GM12874 (cell line): ENCODE measurements around the gene BAG5.

Experiments
- TF ChIP-seq, protein P1 (sequence below): IDR thresholded peaks from 2 replicates; pipeline ENCODE4 v1.5.1; 2011; ENCODE audit warnings: low read depth, mild to moderate bottlenecking, control low read depth, low read length, moderate library complexity; ENCODE audit not compliant: insufficient read depth

The BAG5 gene

DNA sequence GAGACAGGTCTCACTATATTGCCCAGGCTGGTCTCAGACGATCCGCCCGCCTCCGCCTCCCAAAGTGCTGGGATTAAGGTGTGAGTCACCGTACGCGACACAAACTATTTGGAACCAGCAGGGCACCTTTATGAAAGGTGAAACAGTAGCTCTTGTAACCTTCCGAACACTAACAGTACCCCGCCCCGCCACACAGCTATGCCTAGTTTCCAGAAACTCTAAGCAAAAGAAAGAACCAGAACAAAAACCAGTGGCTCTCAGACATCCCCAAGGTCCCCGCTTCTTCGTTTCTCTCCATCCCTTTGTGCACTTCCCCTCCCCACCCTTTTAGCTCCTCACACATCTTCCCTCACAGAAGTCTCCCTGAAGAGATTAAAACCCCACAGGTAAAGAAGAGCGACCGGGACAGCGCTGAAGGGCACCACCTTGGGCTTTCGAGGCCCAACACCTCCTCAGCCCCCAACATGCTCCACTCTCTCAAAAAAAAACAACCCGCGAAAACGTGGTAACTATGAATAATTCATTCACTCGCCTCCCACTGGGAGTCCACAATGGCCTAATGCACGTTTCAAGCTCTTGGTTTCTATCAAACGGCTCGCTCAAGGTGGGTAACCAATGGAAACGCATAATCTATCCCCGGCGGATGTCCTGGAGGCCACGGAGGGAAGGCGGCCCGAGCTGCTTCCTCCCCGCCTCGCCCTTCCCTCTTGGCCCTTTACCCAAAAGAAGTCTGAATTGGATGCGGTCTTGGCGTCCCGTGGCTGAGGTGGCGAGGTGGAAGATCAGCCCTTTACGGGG lies 877 bp downstream of the BAG5 start:
- TF ChIP-seq, protein P1, sequence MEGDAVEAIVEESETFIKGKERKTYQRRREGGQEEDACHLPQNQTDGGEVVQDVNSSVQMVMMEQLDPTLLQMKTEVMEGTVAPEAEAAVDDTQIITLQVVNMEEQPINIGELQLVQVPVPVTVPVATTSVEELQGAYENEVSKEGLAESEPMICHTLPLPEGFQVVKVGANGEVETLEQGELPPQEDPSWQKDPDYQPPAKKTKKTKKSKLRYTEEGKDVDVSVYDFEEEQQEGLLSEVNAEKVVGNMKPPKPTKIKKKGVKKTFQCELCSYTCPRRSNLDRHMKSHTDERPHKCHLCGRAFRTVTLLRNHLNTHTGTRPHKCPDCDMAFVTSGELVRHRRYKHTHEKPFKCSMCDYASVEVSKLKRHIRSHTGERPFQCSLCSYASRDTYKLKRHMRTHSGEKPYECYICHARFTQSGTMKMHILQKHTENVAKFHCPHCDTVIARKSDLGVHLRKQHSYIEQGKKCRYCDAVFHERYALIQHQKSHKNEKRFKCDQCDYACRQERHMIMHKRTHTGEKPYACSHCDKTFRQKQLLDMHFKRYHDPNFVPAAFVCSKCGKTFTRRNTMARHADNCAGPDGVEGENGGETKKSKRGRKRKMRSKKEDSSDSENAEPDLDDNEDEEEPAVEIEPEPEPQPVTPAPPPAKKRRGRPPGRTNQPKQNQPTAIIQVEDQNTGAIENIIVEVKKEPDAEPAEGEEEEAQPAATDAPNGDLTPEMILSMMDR = no peak

DNA sequence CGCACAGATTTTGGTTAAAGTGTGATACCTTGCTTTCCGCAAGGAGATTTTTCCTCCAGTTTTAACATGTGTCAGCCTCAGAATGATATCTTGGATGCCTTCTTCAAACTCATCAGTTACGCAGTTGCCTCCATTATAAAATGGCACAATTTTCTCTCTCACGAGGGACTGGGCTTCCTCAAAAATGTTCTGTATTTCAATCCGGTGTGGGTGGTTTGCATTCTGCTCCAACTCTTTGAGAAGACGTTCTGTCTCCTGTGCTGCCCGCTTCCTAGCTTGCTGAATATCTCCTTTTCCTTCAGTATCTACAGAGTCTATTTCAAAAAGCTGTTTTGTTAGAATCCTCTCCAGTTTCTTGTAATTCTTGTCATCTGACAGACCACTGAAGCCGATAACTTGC lies 1.8 kb downstream of the BAG5 start:
- TF ChIP-seq, protein P1 = no peak

DNA sequence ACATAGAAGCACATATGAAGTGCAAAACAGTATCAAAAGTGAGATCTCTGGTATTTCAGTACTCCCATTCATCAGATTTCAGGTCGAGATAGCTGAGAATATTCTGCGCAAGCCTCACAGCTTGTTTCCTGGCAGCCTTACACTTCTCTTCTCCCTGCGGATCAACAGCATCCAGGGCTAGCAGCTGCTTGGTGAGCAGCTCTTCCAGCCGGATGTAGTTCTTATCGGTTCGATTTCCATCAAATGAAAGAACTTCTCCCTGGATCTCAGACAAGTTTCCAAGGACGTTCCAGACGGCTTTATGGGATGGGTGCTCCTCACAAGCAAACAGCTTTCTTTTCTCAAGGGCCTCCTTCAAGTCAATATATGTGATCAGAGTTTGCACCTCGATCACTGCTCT lies 2.7 kb downstream of the BAG5 start:
- TF ChIP-seq, protein P1 = no peak

DNA sequence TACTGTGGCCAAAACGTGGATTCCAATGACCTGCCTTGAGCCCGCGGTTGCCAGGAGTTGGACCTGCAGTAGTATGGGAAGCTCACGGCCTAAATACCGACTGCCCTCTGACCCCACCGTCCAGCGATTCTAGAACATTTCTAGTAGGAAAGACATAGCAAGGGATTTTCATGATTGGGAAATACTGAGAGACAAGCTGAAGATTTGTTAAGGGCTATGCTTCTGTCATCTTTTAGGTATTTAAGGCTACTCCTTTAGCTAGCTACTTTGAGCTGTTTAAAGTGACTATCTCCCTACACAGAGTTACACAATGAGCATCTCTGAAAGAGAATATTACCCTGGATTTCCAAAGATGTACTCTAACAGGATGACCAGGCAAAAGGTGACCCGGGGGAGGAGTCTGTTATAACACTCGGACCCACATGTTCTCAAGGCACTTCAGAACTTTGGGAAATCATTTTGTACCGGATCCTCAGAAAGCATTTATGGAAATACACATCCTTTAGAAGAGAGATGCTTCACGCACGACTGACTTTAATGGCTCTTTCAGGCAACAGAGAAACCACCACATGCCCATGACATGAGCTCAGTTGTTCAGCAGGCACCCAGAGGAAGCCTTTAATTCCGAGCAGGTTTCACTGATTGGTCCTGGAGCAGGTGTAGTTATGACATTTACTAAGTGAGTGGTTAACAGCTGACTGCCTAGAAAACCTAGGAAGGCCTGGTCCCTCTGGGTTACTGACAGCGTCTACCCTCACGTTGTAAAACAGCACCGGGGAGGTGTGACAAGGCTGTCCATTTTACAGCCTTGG lies 4.2 kb downstream of the BAG5 start:
- TF ChIP-seq, protein P1 = no peak

DNA sequence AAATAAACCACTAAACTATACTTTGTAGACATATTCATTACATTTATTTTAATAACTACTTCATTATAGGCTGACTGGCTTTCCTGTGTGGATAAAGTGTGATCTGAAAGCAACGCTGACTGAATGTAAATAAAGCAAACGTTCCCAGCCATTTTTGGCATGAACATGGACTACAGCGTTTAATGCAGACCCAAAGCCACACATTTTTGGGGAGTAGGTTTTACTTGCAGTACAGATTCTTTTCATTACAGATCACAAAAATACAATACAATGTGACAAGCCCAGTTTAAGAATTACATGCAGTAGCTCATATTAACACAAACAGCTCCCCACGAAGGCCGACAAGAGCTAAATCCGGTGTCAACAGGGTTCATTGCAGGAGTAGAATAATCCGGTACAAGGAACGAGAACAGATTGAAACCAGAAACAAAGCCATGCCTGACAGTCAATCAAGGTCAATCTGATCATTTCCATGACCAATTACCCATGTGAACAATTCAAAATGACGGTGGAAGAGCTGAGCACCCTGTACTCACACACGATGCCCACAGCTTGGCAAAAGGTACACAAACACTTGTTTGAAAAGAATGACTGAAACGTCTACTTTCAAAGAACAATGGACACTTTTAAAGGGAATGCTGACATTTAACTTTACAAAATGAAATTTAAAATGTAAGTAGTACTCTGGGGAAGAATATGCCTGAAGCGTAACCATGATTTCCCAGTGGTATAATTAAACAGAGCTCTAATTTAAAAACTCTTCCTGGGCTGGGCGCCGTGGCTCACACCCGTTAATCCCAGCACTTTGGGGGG lies 5.3 kb downstream of the BAG5 start:
- TF ChIP-seq, protein P1 = no peak

DNA sequence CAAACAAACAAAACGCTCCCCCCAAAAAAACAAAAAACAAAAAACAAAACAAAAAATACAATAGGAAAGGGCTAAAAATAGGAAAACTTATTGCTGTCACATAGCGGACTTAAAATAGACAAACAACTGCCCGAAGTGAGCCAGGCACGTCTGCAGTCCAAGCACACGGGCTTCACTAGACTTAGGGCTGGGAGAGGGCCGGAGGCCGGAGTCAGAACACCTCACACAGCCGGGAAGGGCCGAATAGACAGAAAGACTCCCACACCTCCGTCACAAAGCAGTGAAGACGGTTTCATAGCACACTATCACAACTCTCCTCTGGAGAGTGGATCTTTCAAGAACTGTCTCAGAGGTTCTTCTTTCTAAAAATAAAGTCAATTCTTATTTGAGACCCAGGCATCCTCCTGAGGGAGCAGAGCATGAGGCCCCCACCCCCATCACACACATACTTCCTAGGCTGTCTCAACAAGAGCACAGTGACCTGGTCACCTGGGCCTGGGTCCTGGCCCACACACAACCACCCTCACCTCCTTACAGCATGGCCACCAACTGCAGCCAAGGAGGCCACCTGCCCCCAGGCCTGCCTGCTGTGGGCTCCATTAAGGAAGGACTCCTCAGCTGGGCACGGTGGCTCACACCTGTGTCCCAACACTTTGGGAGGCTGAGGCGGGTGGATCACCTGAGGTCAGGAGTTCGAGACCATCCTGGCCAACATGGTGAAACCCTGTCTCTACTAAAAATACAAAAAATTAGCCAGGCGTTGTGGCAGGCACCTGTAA lies 6.7 kb downstream of the BAG5 start:
- TF ChIP-seq, protein P1 = no peak

DNA sequence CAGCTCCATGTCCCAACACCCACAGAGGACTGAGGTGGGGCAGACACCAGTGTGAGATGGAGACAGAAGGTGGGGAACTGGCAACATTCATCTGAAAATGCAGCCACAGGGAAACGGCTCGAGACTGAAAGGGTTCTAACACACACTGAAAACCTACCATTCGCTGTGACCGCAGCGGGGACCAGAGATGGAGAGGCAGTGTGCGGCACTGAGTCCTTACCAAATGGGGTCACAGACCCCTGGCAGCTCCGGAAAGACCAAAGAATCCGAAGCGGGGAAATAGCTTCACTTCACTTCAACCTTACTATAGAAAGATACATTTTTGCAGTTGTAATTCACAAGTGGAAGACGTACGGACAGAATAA lies 9.6 kb downstream of the BAG5 start:
- TF ChIP-seq, protein P1 = no peak
